NCI-H2107 treated with DMSO at 0.1 percent for 48 hours (cell line): ENCODE results near the gene CDKAL1.

Experiments
- DNase-seq: peaks from one replicate; lab custom pipeline; 2025; ENCODE audit not compliant: unreplicated experiment; lab: John Stamatoyannopoulos, UW

CDKAL1 gene

GRCh38 chr6:20870021-20870420 lies 335.8 kb downstream of the CDKAL1 start:
- no peak for DNase-seq

- no peak for DNase-seq
Observed at GRCh38 chr6:20870493-20870892, 336.2 kb downstream of the CDKAL1 start.

- no peak for DNase-seq
Observed at GRCh38 chr6:20873425-20874190, 339.4 kb downstream of the CDKAL1 start.

DNA sequence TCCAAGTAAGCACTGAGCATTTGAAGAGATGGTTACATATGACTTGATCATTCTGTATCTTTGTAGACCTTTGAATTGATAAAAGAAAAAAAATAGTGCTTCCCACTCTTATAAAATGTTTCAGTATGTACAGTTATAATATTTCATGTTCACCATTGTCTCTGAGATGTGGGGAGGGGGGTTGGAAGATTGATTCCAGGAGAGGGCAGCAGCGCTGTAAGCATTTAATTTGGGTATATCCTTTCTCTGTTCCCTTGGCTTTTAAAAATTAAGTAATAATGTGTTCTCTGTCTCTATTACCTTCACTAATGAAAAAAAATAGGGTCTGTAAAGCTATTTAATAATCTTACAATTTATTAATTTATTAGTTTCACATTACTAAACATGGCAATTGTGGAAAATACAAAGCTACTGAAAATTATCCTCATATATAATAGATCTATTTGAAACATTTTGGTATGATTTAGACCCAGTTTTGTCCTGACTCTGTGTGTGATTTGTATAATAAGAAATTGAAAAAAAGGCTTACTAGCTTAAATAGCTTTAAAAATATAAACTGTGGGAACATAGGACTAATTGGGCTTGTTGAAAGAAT lies 341.2 kb downstream of the CDKAL1 start:
- peak; percentile 34 for DNase-seq

GRCh38 chr6:20876036-20876435 lies 341.8 kb downstream of the CDKAL1 start:
- no peak for DNase-seq

GRCh38 chr6:20876561-20876960 lies 342.3 kb downstream of the CDKAL1 start:
- no peak for DNase-seq

GRCh38 chr6:20877008-20877937 lies 343.0 kb downstream of the CDKAL1 start:
- DNase-seq, result no peak

DNA sequence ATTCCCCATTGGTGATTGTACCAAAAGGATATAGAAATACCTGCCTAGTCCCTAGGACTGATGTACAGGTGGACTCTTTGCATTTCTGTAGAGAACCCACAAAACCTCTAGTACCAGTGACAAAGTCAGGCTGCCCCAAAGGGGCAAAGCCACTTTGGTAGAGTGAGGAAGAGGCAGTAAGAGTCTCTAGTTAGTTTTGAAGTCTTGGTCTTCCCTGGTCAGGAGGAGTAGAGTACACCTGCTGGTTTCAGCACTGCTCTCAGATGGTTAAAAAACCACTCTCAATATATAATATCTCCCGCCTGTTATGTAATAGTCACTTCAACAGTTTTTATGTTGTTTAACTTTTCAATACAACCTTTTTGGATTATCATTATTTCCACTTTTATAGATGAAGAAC lies 344.9 kb downstream of the CDKAL1 start:
- no peak for DNase-seq

DNA sequence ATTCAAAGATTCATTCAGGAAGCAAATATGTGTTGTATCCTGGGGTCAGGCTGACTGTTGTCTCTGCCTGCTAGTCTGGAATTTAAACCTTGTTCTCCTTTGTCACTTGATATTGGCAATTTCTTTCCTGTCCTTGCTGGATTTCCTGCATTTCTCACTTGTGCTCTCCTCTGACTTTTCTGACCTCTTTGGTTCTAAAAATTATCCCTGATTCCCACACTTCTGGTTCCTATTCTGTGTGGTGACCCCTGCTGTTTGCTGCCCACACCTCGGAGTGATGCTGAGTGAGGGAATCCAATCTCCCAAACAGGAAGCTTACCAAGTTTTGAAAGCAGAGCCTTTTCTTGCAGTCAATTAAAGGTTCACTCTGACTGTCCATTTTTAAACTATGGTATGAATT lies 345.3 kb downstream of the CDKAL1 start:
- DNase-seq, result no peak

- no peak for DNase-seq
Observed at GRCh38 chr6:20881365-20881764, 347.1 kb downstream of the CDKAL1 start.

DNA sequence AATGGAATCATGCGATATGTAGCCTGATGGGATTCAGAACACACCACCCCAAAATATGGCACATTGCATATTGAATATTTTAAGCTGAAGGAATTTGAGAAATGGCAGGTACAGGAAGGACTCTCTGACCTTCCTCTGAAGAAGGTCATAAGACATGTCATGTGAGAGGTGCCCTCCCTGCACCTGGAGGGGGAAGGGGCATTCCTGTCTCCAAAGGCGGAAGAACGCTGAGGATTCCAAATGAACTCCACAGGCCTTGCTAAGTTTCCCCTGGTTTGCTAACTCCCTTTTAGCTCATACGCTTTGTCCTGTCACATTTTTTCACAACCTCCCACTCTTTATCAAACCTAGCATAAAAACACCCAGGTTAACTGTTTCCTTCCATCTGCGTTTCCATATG lies 347.8 kb downstream of the CDKAL1 start:
- DNase-seq, result no peak

GRCh38 chr6:20885076-20885475 lies 350.8 kb downstream of the CDKAL1 start:
- DNase-seq, result no peak

- DNase-seq, result no peak
Observed at GRCh38 chr6:20891161-20891560, 356.9 kb downstream of the CDKAL1 start.

- DNase-seq, result no peak
Observed at GRCh38 chr6:20892365-20892764, 358.1 kb downstream of the CDKAL1 start.

DNA sequence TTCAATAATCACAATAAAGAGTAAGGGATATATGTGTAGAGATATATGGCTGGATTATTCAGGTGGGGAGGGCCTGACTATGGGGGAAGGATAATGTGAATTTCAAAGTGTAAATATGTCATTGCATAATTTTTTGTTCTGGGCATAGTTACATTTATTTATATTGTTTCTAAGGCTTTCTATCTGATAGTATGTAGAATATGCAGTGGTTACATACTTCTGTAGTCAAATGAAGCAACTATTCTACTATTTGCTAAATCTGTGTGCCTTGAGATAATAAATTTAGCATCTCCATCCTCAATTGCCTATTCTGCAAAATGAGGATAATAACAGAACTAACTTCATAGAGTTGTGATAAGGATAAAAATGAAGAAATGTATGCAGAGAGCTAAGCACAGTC lies 359.2 kb downstream of the CDKAL1 start:
- no peak for DNase-seq

DNA sequence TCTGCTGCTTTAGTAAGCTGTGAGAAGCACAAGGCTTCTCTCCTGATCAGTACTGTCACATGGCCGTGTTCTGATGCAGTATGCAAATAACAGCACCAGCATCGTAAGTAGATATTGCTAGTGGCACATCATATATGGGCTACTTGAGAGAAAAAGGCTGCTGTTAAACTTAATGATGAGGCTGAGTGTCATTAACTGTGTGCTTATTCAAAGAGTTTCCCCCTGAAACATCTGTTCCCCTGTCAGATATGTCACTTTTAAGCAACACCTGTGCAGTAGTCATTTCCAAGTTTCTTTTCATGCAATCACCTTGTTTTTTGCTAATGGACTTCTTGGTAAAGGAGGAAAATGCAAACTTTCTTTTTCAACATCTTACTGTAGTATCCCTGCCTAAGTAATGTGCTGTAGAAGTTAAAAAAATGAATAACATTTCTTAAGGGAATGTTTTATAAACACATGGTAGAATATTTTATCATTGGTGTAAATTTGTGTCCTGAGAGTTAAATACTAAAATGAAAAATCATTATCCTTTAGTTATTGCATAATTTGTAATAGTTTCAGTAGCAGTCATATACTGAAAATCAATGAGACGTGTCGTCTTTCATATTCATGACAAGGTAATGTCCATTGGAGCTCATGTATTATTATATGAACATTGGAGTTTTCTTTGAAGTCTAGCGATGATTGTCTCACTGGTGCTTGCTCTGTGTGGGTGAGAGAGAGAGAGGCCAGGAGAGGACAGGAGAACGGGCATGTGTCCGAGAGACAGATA lies 366.3 kb downstream of the CDKAL1 start:
- DNase-seq, result no peak

GRCh38 chr6:20905377-20905776 lies 371.1 kb downstream of the CDKAL1 start:
- no peak for DNase-seq

DNA sequence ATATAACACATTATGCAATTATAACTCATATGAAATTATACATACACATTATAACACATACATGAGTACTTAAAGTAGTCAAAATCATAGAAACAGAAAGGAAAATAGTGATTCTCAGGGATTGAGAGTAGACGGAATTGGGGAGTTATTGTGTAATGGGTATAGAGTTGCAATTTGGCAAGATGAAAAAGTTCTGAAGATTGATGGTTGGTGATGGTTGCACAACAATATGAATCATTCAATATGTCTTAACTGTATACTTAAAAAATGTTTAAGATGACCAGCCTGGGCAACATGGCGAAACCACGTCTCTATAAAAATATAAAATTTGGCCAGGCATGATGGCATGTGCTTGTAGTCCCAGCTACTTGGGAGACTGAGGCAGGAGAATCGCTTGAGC lies 372.7 kb downstream of the CDKAL1 start:
- DNase-seq, result no peak

- no peak for DNase-seq
Observed at GRCh38 chr6:20907486-20908071, 373.3 kb downstream of the CDKAL1 start.

DNA sequence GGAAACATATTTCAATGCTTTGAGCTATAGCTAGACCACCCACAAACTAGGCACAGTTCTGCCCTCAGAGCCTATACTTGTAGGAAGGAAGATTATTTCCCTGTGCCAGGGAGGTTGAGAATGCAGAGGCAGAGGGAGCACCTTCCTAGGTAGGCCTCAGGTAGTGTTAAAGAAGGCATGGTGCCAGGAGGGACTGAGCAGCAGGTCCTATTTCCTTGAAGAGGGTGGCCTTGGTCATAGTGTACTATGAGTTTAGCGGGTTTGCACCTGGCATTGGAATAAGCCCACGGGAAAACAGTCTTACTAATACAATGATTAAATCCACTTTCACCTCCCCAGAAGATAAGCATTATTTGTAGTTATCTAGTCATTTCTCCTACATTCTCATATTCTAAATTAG lies 375.4 kb downstream of the CDKAL1 start:
- no peak for DNase-seq

DNA sequence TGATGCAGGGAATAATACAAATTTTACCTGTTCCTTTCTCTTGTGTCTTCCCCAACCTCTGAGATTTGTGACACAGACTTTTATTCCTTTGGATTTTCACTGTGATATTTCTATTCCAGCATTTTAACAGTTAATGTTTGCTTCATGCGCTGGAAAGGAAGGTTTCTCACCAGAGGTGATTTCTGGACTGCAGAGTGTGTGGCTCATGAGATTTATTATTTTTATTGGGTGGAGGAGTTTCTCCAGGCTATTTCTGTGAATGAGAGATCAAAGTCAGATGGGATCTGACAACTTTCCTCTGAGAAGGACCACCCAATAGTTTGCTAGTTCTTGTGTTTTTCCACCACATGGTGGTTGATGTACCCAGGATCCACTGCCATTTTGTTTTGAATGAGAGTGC lies 377.5 kb downstream of the CDKAL1 start:
- DNase-seq, result no peak
